Measurements from ENCODE around the gene MEF2B.

- TF ChIP-seq CTCF (IDR thresholded peaks at IDR 0.05) (no peak), POLR2A (IDR thresholded peaks at IDR 0.05) (no peak)
Measured at GRCh38 chr19:19137556-19138108, 32.4 kb downstream of the MEF2B start.

Measured in right lobe of liver (tissue), 4 donors.